HG03280 (cell line): ENCODE measurements around the gene SBNO2.
"Not testable (repeated sequence)": the region's sequence is repeated elsewhere in the genome, so short reads cannot be mapped to it uniquely, and the experiment has no call there.

Experiments
- ATAC-seq: cut with Tn5 transposase; IDR thresholded peaks from one replicate; pipeline ENCODE4 v1.9.1; 2021; ENCODE audit warnings: mild to moderate bottlenecking, moderate library complexity; ENCODE audit not compliant: unreplicated experiment

SBNO2 gene

GRCh38 chr19:1206864-1207450, 32.9 kb upstream of the SBNO2 start:
- ATAC-seq: no peak

GRCh38 chr19:1206150-1206863, 32.2 kb upstream of the SBNO2 start:
- ATAC-seq: no peak

- peak; percentile 91 for ATAC-seq
Measured at GRCh38 chr19:1205114-1206099, 31.3 kb upstream of the SBNO2 start, which contains the start of gene STK11. TSS of gene STK11 (plus strand) at chr19:1205778. CDS start at chr19:1206914, 1,136 bp downstream.

DNA sequence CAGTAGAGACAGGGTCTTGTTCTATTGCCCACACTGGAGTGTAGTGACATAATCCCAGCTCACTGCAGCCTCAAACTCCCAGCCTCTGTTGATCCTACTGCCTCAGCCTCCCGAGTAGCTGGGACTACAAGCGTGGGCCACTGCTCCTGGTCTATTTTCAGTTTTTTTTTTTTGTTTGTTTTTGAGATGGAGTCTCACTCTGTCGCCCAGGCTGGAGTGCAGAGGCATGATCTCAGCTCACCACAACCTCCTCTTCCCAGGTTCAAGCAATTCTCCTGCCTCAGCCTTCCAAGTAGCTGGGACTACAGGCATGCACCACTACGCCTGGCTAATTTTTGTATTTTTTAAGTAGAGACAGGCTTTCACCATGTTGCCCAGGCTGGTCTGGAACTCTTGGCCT, 26.5 kb upstream of the SBNO2 start:
- not testable (repeated sequence) for ATAC-seq

DNA sequence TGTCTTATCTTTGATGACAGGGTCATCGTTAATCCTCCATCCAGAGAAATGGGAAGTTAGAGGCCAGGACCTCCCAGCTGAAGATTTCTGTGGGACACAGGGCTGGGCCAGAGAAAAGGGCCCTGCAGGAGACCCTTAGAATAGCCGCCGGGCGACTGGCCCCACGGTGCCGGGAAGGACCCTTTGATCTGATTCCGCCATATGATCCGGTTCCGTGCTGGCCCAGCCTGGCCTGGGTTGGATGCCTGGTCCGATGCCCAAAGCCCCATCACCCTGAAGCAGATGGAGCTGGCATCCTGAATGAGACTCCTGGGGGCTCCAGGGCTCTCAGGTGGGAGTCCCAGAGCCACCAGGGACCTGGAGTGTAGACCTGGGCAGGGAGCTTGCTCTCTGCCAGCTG, 25.5 kb upstream of the SBNO2 start:
- ATAC-seq: no peak

- no peak for ATAC-seq
Measured at GRCh38 chr19:1189419-1189818, 15.4 kb upstream of the SBNO2 start.

GRCh38 chr19:1183543-1184172, 9.6 kb upstream of the SBNO2 start:
- no peak for ATAC-seq

- no peak for ATAC-seq
Measured at GRCh38 chr19:1182727-1183126, 8.7 kb upstream of the SBNO2 start.

DNA sequence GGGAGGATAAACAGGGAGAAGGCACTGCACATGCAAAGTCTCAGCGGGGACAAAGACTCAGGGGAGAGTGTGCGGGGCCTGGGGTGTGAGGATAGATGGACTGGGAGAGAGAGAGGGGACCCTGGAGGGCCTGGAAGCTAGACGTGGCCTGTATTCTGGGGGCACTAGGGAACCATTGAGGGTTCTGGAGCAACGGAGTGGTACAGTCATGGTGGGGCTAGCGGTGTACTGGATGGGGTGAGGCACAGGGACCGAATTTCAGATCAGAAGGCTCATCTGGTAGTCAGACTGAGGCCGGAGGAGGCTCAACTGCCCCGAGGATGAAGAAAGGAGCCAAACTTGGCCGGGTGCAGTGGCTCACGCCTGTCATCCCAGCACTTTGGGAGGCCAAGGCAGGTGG, 8.0 kb upstream of the SBNO2 start:
- ATAC-seq: no peak

DNA sequence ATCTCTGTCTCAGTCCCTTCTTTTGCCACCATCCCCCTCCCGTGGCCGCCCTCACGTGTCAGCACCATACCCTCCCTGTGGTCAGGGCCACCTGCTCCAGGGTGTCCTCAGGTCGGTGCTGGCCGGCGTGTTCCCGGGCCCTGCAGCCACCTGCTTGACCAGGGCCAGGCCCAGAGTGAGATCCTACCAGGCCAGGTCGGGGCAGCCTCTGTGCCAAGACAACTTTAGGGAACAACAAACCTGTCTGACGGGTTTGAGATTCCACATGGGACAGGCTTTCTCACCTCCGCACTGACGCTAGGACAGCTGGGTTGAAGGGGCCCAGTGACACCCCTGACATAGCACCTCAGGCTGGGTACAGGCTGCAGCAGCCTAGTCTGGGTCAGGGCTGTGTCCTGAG, 7.5 kb upstream of the SBNO2 start:
- no peak for ATAC-seq

GRCh38 chr19:1177322-1178114, 3.5 kb upstream of the SBNO2 start:
- ATAC-seq: no peak

- no peak for ATAC-seq
Measured at GRCh38 chr19:1173159-1173844, 766 bp downstream of the SBNO2 start.

DNA sequence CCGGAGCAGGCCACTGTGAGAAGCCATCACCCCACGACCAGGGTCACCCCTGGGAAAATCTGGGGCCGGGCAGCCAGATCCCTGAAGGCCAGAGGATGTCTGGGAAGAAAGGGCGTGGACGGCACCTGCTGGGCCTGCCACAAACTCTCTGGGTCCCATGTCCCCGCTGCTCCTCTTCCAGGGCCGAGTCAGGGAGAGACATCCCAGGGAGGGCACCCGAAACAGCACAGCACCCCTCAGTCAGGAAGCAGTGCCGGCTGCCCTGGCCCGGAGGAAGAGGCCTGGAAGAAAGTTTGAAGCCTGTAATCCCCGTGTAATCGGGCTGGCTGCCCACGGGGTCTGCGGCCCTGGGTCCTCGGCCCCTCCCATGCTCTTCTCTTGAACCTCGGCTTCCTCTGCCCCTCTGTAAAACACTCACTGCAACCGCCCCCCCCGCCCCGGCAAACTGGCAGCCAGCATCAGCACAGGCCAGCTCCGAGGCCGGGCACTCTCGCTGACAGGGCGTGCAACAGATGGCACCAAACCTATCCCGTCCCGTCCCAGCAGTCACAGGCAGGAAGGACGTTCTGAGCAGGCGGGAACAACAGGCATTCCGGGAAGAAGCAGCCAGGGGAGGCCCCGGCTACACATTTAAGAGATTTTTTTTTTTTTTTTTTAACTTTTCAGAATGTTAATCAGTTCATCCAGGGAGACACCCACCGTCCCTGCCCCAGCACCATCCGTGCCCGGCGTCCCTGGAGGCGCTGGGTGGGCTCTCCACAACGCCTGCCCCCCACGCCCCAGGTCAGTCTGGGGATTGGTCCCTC, 1.5 kb downstream of the SBNO2 start:
- no peak for ATAC-seq

- no peak for ATAC-seq
Measured at GRCh38 chr19:1171755-1172352, 2.2 kb downstream of the SBNO2 start.

DNA sequence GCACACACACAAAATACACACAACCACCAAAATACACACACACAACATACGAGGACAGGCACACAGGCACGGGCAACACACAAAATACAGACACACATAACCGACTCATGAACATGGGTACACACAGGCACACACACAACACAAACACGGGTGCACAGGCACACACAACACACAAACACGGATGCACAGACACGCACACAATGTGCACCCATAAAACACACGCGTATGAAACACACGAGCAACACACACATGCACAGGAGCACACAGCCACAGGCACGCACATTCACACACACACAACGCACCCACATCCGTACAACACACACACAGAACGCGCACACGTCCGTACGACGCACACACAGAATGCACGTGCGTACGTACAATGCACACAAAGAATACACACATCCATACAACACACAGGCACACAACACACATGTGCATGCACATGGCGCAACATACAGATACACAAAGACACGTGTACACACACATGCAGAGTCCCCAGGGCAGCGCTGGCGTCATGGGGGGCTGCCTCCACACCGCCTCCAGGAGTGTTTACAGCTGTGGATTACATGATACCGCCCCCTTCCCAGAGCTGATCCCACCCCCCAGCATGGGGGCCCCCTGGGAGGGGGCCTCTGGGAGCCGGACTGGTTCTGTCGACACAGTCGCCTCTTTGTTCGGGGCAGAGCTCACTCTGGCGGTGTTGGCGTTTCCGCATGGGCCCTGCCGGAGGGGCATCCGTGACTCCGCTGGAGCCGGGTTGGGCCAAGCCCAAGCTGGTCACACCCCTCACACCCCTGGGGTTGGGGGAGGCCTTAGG, 2.9 kb downstream of the SBNO2 start:
- ATAC-seq: no peak

DNA sequence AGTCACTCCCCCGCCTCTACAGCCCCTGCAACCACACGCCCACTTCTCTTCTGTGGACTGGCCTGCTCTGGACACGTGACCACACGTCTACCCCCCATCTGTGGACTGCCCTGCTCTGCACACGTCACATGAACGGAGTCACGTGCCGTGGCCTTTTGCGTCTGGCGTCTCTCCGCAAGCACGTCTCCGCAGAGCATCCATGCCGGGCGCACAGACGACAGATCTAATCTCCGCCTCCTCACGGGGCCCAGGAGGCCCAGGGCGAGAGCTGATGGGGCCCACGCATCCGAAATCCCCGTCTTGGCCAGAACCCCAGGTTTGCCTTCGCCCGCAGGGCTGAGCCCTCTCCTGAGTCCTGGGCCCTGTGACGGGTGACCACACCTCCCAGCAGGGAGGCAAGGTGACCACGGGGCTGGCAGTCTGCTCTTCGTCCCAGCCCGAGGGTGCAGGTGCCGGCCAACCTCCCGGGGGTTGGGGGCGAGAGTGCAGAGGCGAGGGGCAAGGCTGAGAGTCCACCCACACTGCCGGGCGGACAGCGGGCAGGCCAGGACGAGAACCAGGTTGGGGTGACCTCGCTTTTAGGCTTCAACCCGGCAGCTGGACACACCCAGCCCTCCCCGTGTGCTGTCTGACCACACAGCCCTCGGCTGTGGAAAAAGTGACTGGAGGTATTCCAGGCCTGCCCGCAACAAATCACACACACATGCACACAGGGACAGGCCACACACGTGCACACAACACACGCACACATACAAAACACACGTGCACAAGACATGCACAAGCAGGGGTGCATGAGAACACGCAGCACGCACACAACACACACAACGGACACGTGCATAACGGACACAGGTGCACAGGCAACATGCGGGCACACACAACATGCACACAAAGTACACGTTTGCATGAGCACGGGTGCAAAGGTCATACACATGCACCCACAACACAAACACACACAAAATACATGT, 3.9 kb downstream of the SBNO2 start:
- ATAC-seq: peak; percentile 49

GRCh38 chr19:1169411-1169791, 4.7 kb downstream of the SBNO2 start:
- no peak for ATAC-seq
